ENCODE data around the gene C4orf17. TPM values are rescaled to one million over a fixed set of nuclear protein-coding genes. Genes with fewer than 3 reads are reported as not detected.

C4orf17 gene
- polyA plus RNA-seq, 1 donor = 0.20 TPM

Other genes with a start within 250 kb of the C4orf17 start
- 0.54 TPM for gene ADH1A, start 220.0 kb upstream of the C4orf17 start, polyA plus RNA-seq (ENCODE audit: insufficient read length)
- 10.4 TPM for gene ADH1B, start 189.6 kb upstream of the C4orf17 start, polyA plus RNA-seq (ENCODE audit: insufficient read length)
- 5.9 TPM for gene ADH1C, start 158.3 kb upstream of the C4orf17 start, polyA plus RNA-seq (ENCODE audit: insufficient read length)
- not detected for gene ADH7, start 75.7 kb upstream of the C4orf17 start, polyA plus RNA-seq (ENCODE audit: insufficient read length)
- 10.0 TPM for gene TRMT10A, start 53.0 kb downstream of the C4orf17 start, polyA plus RNA-seq (ENCODE audit: insufficient read length)
- gene MTTP, start 63.8 kb downstream of the C4orf17 start, polyA plus RNA-seq (ENCODE audit: insufficient read length) = 1.5 TPM
- gene C4orf54, start 146.8 kb downstream of the C4orf17 start, polyA plus RNA-seq (ENCODE audit: insufficient read length) = 111 TPM

Measured in forelimb muscle (tissue), 1 donor.